ENCODE results near the gene SLC26A1. TPM values are rescaled to one million over a fixed set of nuclear protein-coding genes. Genes with fewer than 3 reads are reported as not detected.
A peak's percentile ranks its signal among the peaks of the same experiment; 100 is the strongest.

SLC26A1 gene
- total and polyA plus RNA-seq, 12 donors, result 0.06 to 0.66 (median 0.33) TPM; not detected in 8

DNA sequence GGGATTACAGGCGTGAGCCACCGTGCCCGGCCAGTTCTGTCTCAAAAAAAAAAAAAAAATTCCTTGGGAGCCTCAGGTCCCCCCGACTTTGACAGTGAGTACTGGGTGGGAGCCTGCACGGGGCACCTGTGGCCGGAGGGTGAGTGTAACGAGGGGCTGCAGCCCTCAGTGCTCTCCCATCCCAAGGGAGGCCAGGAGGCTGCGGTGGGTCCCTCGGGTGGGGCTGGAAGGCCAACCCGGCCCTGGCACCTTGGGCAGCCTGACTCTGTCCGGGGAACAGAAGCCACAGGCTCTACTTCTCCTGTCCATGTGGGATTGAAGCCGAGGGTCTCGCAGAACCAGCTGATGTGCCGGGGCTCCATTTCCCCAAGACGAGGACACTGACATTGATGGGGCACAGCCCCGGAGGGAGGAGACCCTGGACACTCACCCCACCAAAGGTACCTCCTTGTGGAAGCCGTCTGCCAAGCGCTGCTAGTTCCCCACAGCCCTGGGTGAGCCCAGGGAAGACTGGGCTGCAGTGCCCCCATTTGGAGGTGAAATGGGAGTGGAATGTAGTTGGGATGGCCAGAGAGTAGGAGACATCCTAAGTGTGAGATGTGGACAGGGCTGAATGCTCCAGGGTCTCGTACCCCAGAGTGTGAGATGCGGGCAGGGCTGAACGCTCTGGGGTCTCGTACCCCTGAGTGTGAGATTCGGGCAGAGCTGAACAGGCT, 2.3 kb upstream of the SLC26A1 start:
- intact Hi-C loops (cut with DNase I), result loop anchor here in 1 of 10 donors (5.0 kb wide), 1 partner anchor 253 kb away; no protein-coding TSS in a partner anchor
- peaks cover 0 to 9% (median 0%) of the 10 kb centered on the region in 9 donors for H3K36me3 ChIP-seq
- no peak overlapping the region for H3K4me3 ChIP-seq
- no peaks in the 10 kb centered on the region for H3K9me3 ChIP-seq
- 87 to 92% methylated on average over 22 to 23 of the region's 23 CpGs for WGBS, 2 donors
- DNase-seq, result no peak
- H3K27ac ChIP-seq, result no peak overlapping the region
- peaks cover 11 to 46% (median 37%) of the 10 kb centered on the region in 7 donors for H3K27me3 ChIP-seq
- TF ChIP-seq, protein P1, sequence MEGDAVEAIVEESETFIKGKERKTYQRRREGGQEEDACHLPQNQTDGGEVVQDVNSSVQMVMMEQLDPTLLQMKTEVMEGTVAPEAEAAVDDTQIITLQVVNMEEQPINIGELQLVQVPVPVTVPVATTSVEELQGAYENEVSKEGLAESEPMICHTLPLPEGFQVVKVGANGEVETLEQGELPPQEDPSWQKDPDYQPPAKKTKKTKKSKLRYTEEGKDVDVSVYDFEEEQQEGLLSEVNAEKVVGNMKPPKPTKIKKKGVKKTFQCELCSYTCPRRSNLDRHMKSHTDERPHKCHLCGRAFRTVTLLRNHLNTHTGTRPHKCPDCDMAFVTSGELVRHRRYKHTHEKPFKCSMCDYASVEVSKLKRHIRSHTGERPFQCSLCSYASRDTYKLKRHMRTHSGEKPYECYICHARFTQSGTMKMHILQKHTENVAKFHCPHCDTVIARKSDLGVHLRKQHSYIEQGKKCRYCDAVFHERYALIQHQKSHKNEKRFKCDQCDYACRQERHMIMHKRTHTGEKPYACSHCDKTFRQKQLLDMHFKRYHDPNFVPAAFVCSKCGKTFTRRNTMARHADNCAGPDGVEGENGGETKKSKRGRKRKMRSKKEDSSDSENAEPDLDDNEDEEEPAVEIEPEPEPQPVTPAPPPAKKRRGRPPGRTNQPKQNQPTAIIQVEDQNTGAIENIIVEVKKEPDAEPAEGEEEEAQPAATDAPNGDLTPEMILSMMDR (IDR thresholded peaks at IDR 0.05), result no peak
- ATAC-seq, result no peak
- peaks cover 0 to 15% (median 7%) of the 10 kb centered on the region in 9 donors for H3K4me1 ChIP-seq

- DNase-seq (no peak), ATAC-seq (peak in 5 of 8 donors; percentile 3 to 31 (median 8))
- Histone ChIP-seq H3K9me3 (no peaks in the 10 kb centered on the region), H3K36me3 (peaks cover 0 to 15% (median 0%) of the 10 kb centered on the region in 9 donors), H3K27me3 (peaks cover 5 to 20% (median 16%) of the 10 kb centered on the region in 7 donors), H3K27ac (no peak overlapping the region), H3K4me1 (peaks cover under 1 to 14% (median 8%) of the 10 kb centered on the region in 9 donors), H3K4me3 (no peak overlapping the region)
- WGBS, 2 donors, result 73% methylated on average over 25 of the region's 25 CpGs
- TF ChIP-seq, protein P1 (IDR thresholded peaks at IDR 0.05), result no peak
- intact Hi-C loops (cut with DNase I), result no loop called here
These were observed 700 bp downstream of the SLC26A1 start for GRCh38 chr4:992297-993110.

DNA sequence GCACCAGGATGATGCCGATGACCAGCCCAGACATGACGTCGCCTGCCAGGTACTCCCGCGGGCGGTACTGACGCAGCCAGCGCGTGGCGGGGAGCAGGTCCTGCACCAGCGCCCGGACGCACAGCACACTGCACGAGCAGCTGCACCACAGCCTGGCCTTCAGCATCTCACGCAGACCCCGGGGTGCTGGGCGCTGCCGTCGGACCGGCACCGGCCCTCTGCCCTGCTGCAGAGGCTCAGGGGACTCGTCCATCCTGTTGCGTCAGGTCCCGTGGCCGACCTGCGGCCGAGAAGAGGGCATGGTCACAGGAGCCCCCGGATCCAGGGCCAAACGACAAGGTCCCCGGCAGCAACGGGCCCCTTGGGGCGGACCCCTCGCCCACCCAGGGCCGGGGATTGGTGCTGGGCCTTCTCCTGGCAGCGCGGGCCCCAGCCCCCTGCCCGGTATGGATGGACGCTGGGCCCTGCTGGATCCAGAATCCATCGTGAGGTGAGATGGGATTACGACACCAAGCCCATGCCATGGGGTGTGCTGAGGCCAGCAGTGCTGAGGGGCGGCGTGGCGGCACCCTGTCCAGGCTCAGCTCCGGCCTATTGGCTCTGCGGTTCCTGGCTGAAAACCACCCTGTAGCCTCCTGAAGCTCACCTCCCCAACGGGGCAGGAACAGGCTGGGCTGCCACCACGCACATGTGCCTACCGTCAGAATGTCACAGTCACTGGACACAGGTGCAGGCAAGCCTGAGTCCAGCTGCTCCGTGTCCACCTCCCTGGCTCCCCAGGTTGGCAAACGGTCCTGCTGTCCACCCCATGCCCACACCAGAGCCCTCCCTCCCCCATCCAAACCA, 1.5 kb downstream of the SLC26A1 start:
- no peak overlapping the region for H3K4me3 ChIP-seq
- H3K4me1 ChIP-seq, result peaks cover 4 to 12% (median 10%) of the 10 kb centered on the region in 9 donors
- TF ChIP-seq, protein P1 (IDR thresholded peaks at IDR 0.05), result no peak
- peaks cover 0 to 11% (median 8%) of the 10 kb centered on the region in 7 donors for H3K27me3 ChIP-seq
- H3K27ac ChIP-seq, result no peak overlapping the region
- intact Hi-C loops (cut with DNase I), result no loop called here
- ATAC-seq, result no peak
- H3K9me3 ChIP-seq, result no peaks in the 10 kb centered on the region
- no peak for DNase-seq
- WGBS, 2 donors, result 96 to 97% methylated on average over 48 to 50 of the region's 50 CpGs
- peaks cover 0 to 15% (median 0%) of the 10 kb centered on the region in 9 donors for H3K36me3 ChIP-seq
